ENCODE results near the gene SNAP25.

The SNAP25 gene

GRCh38 chr20:10288954-10289646 is 70.5 kb downstream of the SNAP25 start:
- Histone ChIP-seq H3K9me3 (ENCODE audit: control extremely low read depth in 1 of 5, control insufficient read depth in 4 of 5, insufficient read depth in 2 of 5, low read depth in 1 of 5, low read length in 4 of 5) (no peaks in the 10 kb centered on the region), H3K36me3 (ENCODE audit: control insufficient read depth in 4 of 4, insufficient read depth in 4 of 4, low read length in 3 of 4) (no peaks in the 10 kb centered on the region), H3K27ac (ENCODE audit: insufficient read depth in 1 of 2, low read depth in 1 of 2, low read length in 2 of 2, poor library complexity in 1 of 2, severe bottlenecking in 2 of 2) (no peak overlapping the region), H3K27me3 (replicated peaks in 2 of 5; ENCODE audit: control insufficient read depth in 4 of 5, insufficient read depth in 5 of 5, low read length in 4 of 5) (no peaks in the 10 kb centered on the region), H3K4me3 (ENCODE audit: control insufficient read depth in 1 of 7, extremely low read depth in 1 of 7, insufficient read depth in 4 of 7, low read depth in 2 of 7, low read length in 6 of 7) (no peak overlapping the region), H3K4me1 (ENCODE audit: control extremely low read depth in 1 of 4, control insufficient read depth in 4 of 4, insufficient read depth in 4 of 4, low read length in 3 of 4) (peaks cover 0 to 2% (median 0%) of the 10 kb centered on the region in 4 experiments)
- DNase-seq = no peak
- CTCF ChIA-PET = interaction anchor here (1.5 kb wide), 1 partner anchor 376 kb away, joined by 3 read pairs; no protein-coding TSS in a partner anchor
- WGBS (ENCODE audit: insufficient coverage) = 88% methylated on average over 1 of the region's 5 CpGs
- POLR2A ChIA-PET = no interaction called here

DNA sequence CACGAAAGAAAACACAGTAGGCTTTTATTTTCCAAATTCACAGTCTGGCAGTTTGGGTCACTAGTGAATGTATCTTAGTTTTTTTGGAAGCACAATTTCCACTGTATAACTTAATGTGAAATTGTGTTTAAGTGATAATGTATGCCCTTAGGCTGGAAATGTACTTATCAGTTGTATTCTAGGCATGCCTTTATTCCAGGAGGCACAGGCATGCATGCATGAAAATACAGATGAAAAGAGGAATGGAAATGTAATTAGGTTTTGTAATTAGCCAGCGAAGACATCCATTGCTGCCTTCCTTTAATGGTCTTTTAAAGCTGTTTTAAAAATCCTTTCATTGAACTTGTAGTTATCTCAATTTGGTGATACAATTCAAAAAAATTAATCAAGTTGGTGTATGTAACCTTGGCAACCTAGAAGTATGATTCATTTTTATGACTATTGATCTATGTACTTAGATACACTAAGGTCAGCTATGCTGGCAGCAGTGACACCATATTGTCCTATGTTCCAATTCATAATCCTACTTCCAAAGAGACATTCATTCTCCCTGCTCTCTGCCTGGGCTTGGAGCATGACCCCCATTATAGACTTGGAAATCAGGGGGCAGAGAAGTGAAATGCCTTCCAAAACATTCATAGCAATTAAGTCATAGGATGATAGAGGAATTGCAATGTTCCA is 73.1 kb downstream of the SNAP25 start:
- POLR2A ChIA-PET = no interaction called here
- Histone ChIP-seq H3K27me3 (replicated peaks in 2 of 5; ENCODE audit: control insufficient read depth in 4 of 5, insufficient read depth in 5 of 5, low read length in 4 of 5) (no peaks in the 10 kb centered on the region), H3K4me1 (ENCODE audit: control extremely low read depth in 1 of 4, control insufficient read depth in 4 of 4, insufficient read depth in 4 of 4, low read length in 3 of 4) (peaks cover 0 to 5% (median 0%) of the 10 kb centered on the region in 4 experiments), H3K9me3 (ENCODE audit: control extremely low read depth in 1 of 5, control insufficient read depth in 4 of 5, insufficient read depth in 2 of 5, low read depth in 1 of 5, low read length in 4 of 5) (no peaks in the 10 kb centered on the region), H3K36me3 (ENCODE audit: control insufficient read depth in 4 of 4, insufficient read depth in 4 of 4, low read length in 3 of 4) (no peaks in the 10 kb centered on the region), H3K4me3 (ENCODE audit: control insufficient read depth in 1 of 7, extremely low read depth in 1 of 7, insufficient read depth in 4 of 7, low read depth in 2 of 7, low read length in 6 of 7) (no peak overlapping the region), H3K27ac (ENCODE audit: insufficient read depth in 1 of 2, low read depth in 1 of 2, low read length in 2 of 2, poor library complexity in 1 of 2, severe bottlenecking in 2 of 2) (no peak overlapping the region)
- CTCF ChIA-PET = interaction anchor here (1.1 kb wide), 1 partner anchor 1251 kb away, joined by 3 read pairs; no protein-coding TSS in a partner anchor
- WGBS (ENCODE audit: insufficient coverage) = 100% methylated on average over 1 of the region's 2 CpGs
- DNase-seq = no peak

- no peak for DNase-seq
- no CpG with 5 or more reads among the region's 1 CpG for WGBS (ENCODE audit: insufficient coverage)
- CTCF ChIA-PET = interaction anchor here (1.0 to 1.2 kb wide), 2 partner anchors 19 to 319 kb away, joined by 3 to 4 read pairs; no protein-coding TSS in a partner anchor
Observed at GRCh38 chr20:10297223-10297622, 78.6 kb downstream of the SNAP25 start.

GRCh38 chr20:10297684-10298240 is 79.1 kb downstream of the SNAP25 start:
- WGBS (ENCODE audit: insufficient coverage) = no CpG with 5 or more reads among the region's 1 CpG
- DNase-seq = no peak
- ChIA-PET POLR2A (no interaction called here), CTCF (interaction anchor here (1.0 to 1.2 kb wide), 2 partner anchors 19 to 319 kb away, joined by 3 to 4 read pairs; no protein-coding TSS in a partner anchor)
- Histone ChIP-seq H3K9me3 (ENCODE audit: control extremely low read depth in 1 of 5, control insufficient read depth in 4 of 5, insufficient read depth in 2 of 5, low read depth in 1 of 5, low read length in 4 of 5) (no peaks in the 10 kb centered on the region), H3K4me3 (ENCODE audit: control insufficient read depth in 1 of 7, extremely low read depth in 1 of 7, insufficient read depth in 4 of 7, low read depth in 2 of 7, low read length in 6 of 7) (no peak overlapping the region), H3K4me1 (ENCODE audit: control extremely low read depth in 1 of 4, control insufficient read depth in 4 of 4, insufficient read depth in 4 of 4, low read length in 3 of 4) (peaks cover 0 to 7% (median 4%) of the 10 kb centered on the region in 4 experiments), H3K27me3 (replicated peaks in 2 of 5; ENCODE audit: control insufficient read depth in 4 of 5, insufficient read depth in 5 of 5, low read length in 4 of 5) (no peaks in the 10 kb centered on the region), H3K27ac (ENCODE audit: insufficient read depth in 1 of 2, low read depth in 1 of 2, low read length in 2 of 2, poor library complexity in 1 of 2, severe bottlenecking in 2 of 2) (no peak overlapping the region), H3K36me3 (ENCODE audit: control insufficient read depth in 4 of 4, insufficient read depth in 4 of 4, low read length in 3 of 4) (no peaks in the 10 kb centered on the region)

More at GRCh38 chr20:10297223-10297622, 78.6 kb downstream of the SNAP25 start:
- POLR2A ChIA-PET = no interaction called here
- Histone ChIP-seq H3K4me1 (ENCODE audit: control extremely low read depth in 1 of 4, control insufficient read depth in 4 of 4, insufficient read depth in 4 of 4, low read length in 3 of 4) (peaks cover 0 to 7% (median 4%) of the 10 kb centered on the region in 4 experiments), H3K27ac (ENCODE audit: insufficient read depth in 1 of 2, low read depth in 1 of 2, low read length in 2 of 2, poor library complexity in 1 of 2, severe bottlenecking in 2 of 2) (no peak overlapping the region), H3K27me3 (replicated peaks in 2 of 5; ENCODE audit: control insufficient read depth in 4 of 5, insufficient read depth in 5 of 5, low read length in 4 of 5) (no peaks in the 10 kb centered on the region), H3K9me3 (ENCODE audit: control extremely low read depth in 1 of 5, control insufficient read depth in 4 of 5, insufficient read depth in 2 of 5, low read depth in 1 of 5, low read length in 4 of 5) (no peaks in the 10 kb centered on the region), H3K36me3 (ENCODE audit: control insufficient read depth in 4 of 4, insufficient read depth in 4 of 4, low read length in 3 of 4) (no peaks in the 10 kb centered on the region), H3K4me3 (ENCODE audit: control insufficient read depth in 1 of 7, extremely low read depth in 1 of 7, insufficient read depth in 4 of 7, low read depth in 2 of 7, low read length in 6 of 7) (no peak overlapping the region)

DNA sequence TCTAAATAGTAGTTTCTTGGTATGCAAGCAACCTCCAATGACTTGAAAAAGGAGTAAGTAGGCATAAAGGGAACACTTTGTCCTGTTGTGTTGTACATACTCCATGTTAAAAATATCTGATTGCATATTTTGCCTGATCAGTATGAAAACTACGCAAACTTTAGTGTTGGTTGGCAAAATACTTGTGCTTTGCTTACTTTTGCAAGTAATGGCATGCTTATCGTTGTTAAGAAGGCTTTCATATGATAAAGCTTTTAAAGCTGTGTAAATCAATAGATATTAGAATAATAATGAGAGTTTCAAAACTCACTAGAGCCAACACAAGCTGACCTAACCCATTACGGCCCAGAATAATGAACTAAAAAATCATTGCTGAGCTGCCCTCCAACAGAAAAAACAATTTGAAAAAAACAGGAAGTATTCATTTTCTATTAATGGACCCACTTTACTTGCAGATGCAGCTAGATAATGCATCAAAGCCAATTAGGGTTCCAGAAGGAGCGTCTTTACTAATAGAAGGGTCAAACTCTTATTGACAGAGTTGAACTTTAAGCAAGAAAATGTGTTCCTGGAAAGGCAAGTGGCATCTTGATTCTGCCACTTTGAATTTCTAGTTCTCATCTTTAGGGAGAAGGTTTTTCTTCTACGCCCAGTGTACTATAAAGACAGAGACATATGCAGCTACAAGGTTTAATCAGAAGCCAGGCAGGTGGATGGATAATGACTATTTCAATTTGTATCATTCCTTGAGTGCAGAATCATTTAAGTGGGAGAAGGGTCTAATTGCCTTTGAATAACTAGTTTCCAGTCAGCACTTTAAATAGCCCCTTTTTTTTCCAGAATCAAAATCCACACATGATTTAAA is 82.2 kb downstream of the SNAP25 start:
- H3K4me1 ChIP-seq (ENCODE audit: control extremely low read depth in 1 of 4, control insufficient read depth in 4 of 4, insufficient read depth in 4 of 4, low read length in 3 of 4) = peaks cover 0 to 7% (median 2%) of the 10 kb centered on the region in 4 experiments
- WGBS (ENCODE audit: insufficient coverage) = 68% methylated on average over 4 of the region's 5 CpGs
- POLR2A ChIA-PET = no interaction called here

GRCh38 chr20:10303852-10304251 is 85.2 kb downstream of the SNAP25 start:
- H3K27ac ChIP-seq (ENCODE audit: insufficient read depth in 1 of 2, low read depth in 1 of 2, low read length in 2 of 2, poor library complexity in 1 of 2, severe bottlenecking in 2 of 2) = no peak overlapping the region
- no peak overlapping the region for H3K4me3 ChIP-seq (ENCODE audit: control insufficient read depth in 1 of 7, extremely low read depth in 1 of 7, insufficient read depth in 4 of 7, low read depth in 2 of 7, low read length in 6 of 7)
- H3K36me3 ChIP-seq (ENCODE audit: control insufficient read depth in 4 of 4, insufficient read depth in 4 of 4, low read length in 3 of 4) = no peaks in the 10 kb centered on the region
- POLR2A ChIA-PET = no interaction called here
- no CpG with 5 or more reads among the region's 3 CpGs for WGBS (ENCODE audit: insufficient coverage)
- no peaks in the 10 kb centered on the region for H3K27me3 ChIP-seq (replicated peaks in 2 of 5; ENCODE audit: control insufficient read depth in 4 of 5, insufficient read depth in 5 of 5, low read length in 4 of 5)
- H3K9me3 ChIP-seq (ENCODE audit: control extremely low read depth in 1 of 5, control insufficient read depth in 4 of 5, insufficient read depth in 2 of 5, low read depth in 1 of 5, low read length in 4 of 5) = no peaks in the 10 kb centered on the region
- H3K4me1 ChIP-seq (ENCODE audit: control extremely low read depth in 1 of 4, control insufficient read depth in 4 of 4, insufficient read depth in 4 of 4, low read length in 3 of 4) = peaks cover 8 to 24% (median 20%) of the 10 kb centered on the region in 4 experiments
- CTCF ChIA-PET = no interaction called here
- no peak for DNase-seq

More for the DNA sequence above, 82.2 kb downstream of the SNAP25 start:
- CTCF ChIA-PET = no interaction called here
- DNase-seq = peak in 1 of 3 donors; percentile 6
- Histone ChIP-seq H3K36me3 (ENCODE audit: control insufficient read depth in 4 of 4, insufficient read depth in 4 of 4, low read length in 3 of 4) (no peaks in the 10 kb centered on the region), H3K9me3 (ENCODE audit: control extremely low read depth in 1 of 5, control insufficient read depth in 4 of 5, insufficient read depth in 2 of 5, low read depth in 1 of 5, low read length in 4 of 5) (no peaks in the 10 kb centered on the region), H3K27ac (ENCODE audit: insufficient read depth in 1 of 2, low read depth in 1 of 2, low read length in 2 of 2, poor library complexity in 1 of 2, severe bottlenecking in 2 of 2) (no peak overlapping the region), H3K4me3 (ENCODE audit: control insufficient read depth in 1 of 7, extremely low read depth in 1 of 7, insufficient read depth in 4 of 7, low read depth in 2 of 7, low read length in 6 of 7) (no peak overlapping the region), H3K27me3 (replicated peaks in 2 of 5; ENCODE audit: control insufficient read depth in 4 of 5, insufficient read depth in 5 of 5, low read length in 4 of 5) (no peaks in the 10 kb centered on the region)

Data from common myeloid progenitor, CD34-positive (primary cell).